GM23338 (cell line): ENCODE results near the gene SMTNL2. TPM values are rescaled to one million over a fixed set of nuclear protein-coding genes. Genes with fewer than 3 reads are reported as not detected.

Source experiments
- ATAC-seq: fragments of 200-7000 bp; cut with Tn5 transposase; 3 replicates; pipeline ENCODE4 v1.9.1; 2020
- DNase-seq: peaks from one replicate; pipeline ENCODE4 v3.0.0-alpha.2; 2015; ENCODE audit warnings: low spot score
- H2AFZ ChIP-seq: fragments of 200-600 bp; sonication (generic); 2 replicates; pipeline ENCODE4 v1.8.0; 2016; ENCODE audit warnings: antibody characterized with exemption, mild to moderate bottlenecking, moderate library complexity
- H3F3A ChIP-seq: fragments of 200-600 bp; sonication (generic); replicated peaks from 2 replicates; pipeline ENCODE4 v1.8.0; 2017; ENCODE audit warnings: antibody characterized with exemption, mixed run types, low read depth
- H3K27ac ChIP-seq: fragments of 200-600 bp; sonication (generic); 2 replicates; pipeline ENCODE4 v1.6.1; 2016; ENCODE audit warnings: low read depth
- H3K27me3 ChIP-seq: fragments of 200-600 bp; sonication (generic); 2 replicates; pipeline ENCODE4 v1.8.0; 2016; ENCODE audit warnings: mild to moderate bottlenecking, mixed run types, moderate library complexity; ENCODE audit not compliant: insufficient read depth
- H3K36me3 ChIP-seq: fragments of 200-600 bp; sonication (generic); 2 replicates; pipeline ENCODE4 v1.8.0; 2016; ENCODE audit warnings: mild to moderate bottlenecking; ENCODE audit not compliant: insufficient read depth
- H3K4me1 ChIP-seq: fragments of 200-600 bp; sonication (generic); 2 replicates; pipeline ENCODE4 v1.8.0; 2016; ENCODE audit warnings: mild to moderate bottlenecking, moderate library complexity; ENCODE audit not compliant: insufficient read depth
- H3K4me2 ChIP-seq: fragments of 200-600 bp; sonication (generic); 2 replicates; pipeline ENCODE4 v1.7.1; 2017; ENCODE audit warnings: mixed run types
- H3K4me3 ChIP-seq: fragments of 200-600 bp; sonication (generic); 2 replicates; pipeline ENCODE4 v1.6.1; 2016; ENCODE audit warnings: mixed run types
- H3K79me2 ChIP-seq: fragments of 200-600 bp; sonication (generic); replicated peaks from 2 replicates; pipeline ENCODE4 v1.8.0; 2017; ENCODE audit warnings: mild to moderate bottlenecking; ENCODE audit not compliant: insufficient read depth
- H3K9me2 ChIP-seq: fragments of 200-600 bp; sonication (generic); 2 replicates; pipeline ENCODE4 v1.8.0; 2017; ENCODE audit not compliant: insufficient read depth
- H4K20me1 ChIP-seq: fragments of 200-600 bp; sonication (generic); replicated peaks from 2 replicates; pipeline ENCODE4 v1.8.0; 2017; ENCODE audit warnings: mild to moderate bottlenecking; ENCODE audit not compliant: insufficient read depth
- H3K27ac Mint-ChIP-seq: 2 replicates; pipeline ENCODE4 v1.8.0; 2020; ENCODE audit warnings: inconsistent platforms, mild to moderate bottlenecking, moderate library complexity, mixed read lengths
- H3K27me3 Mint-ChIP-seq: 3 replicates; pipeline ENCODE4 v1.8.0; 2022; ENCODE audit warnings: low read depth, mild to moderate bottlenecking, moderate library complexity, mixed read lengths, inconsistent platforms; ENCODE audit not compliant: insufficient read depth, poor library complexity
- H3K36me3 Mint-ChIP-seq: 3 replicates; pipeline ENCODE4 v1.8.0; 2021; ENCODE audit warnings: low read depth, mild to moderate bottlenecking, inconsistent platforms, moderate library complexity, mixed read lengths
- H3K4me1 Mint-ChIP-seq: 3 replicates; pipeline ENCODE4 v1.8.0; 2020; ENCODE audit warnings: mild to moderate bottlenecking, inconsistent platforms, mixed read lengths
- H3K4me3 Mint-ChIP-seq: 3 replicates; pipeline ENCODE4 v1.8.0; 2021; ENCODE audit warnings: moderate library complexity, mild to moderate bottlenecking, inconsistent platforms, mixed read lengths
- H3K9me3 Mint-ChIP-seq: 3 replicates; pipeline ENCODE4 v1.8.0; 2020; ENCODE audit warnings: moderate library complexity, mild to moderate bottlenecking, inconsistent platforms, mixed read lengths
- CTCF ChIP-seq, 2 experiments: fragments of 200-600 bp in 1 of 2; sonication (generic) in 1 of 2; conservative IDR thresholded peaks; 2 replicates each; pipeline versions ENCODE4 v1.5.1 to v1.6.1; 2016 to 2017; ENCODE audit warnings: antibody characterized with exemption in 2 of 2, low read depth in 2 of 2, mild to moderate bottlenecking in 2 of 2, moderate library complexity in 1 of 2
- NANOG ChIP-seq: IDR thresholded peaks from 2 replicates; pipeline ENCODE4 v1.6.1; 2016; ENCODE audit warnings: antibody characterized with exemption, borderline replicate concordance
- POLR2AphosphoS5 ChIP-seq: IDR thresholded peaks from 2 replicates; pipeline ENCODE4 v1.6.1; 2016; ENCODE audit warnings: antibody characterized with exemption, low read depth
- REST ChIP-seq: IDR thresholded peaks from one replicate; pipeline ENCODE4 v1.6.1; 2018; ENCODE audit warnings: antibody characterized with exemption; ENCODE audit not compliant: unreplicated experiment
- ZNF114 ChIP-seq: fragments of 250-450 bp; sonication (Bioruptor Pico); IDR thresholded peaks from 2 replicates; pipeline ENCODE4 v1.5.0; 2020; ENCODE audit warnings: mild to moderate bottlenecking, moderate library complexity
- ZNF331 ChIP-seq: fragments of 250-450 bp; sonication (Bioruptor Pico); IDR thresholded peaks from 2 replicates; pipeline ENCODE4 v1.5.0; 2020; ENCODE audit warnings: low read depth, mild to moderate bottlenecking, moderate library complexity
- ZNF462 ChIP-seq: fragments of 250-450 bp; sonication (Bioruptor Pico); IDR thresholded peaks from 2 replicates; pipeline ENCODE4 v1.5.0; 2020; ENCODE audit warnings: mild to moderate bottlenecking, moderate library complexity
- polyA plus RNA-seq: library from polyadenylated mRNA; unstranded; fragments of >200 nt; fragmentation: Nextera tagmentation; extraction: Ambion mirVana; gene quantifications from 2 replicates; pipeline ENCODE4 v1.2.1, GENCODE V29; 2016
- total RNA-seq: library from RNA; depleted of rRNA; stranded (reverse); fragments of >200 nt; shearing (Covaris generic); gene quantifications from 2 replicates; pipeline ENCODE4 v1.2.3, GENCODE V29; 2014

Gene SMTNL2
- total and polyA plus RNA-seq, 2 experiments from 2014 or later: 1.3 to 4.3 TPM

- ATAC-seq (no peak), DNase-seq (no peak)
- peaks cover 68% of the 10 kb centered on the region for H3K36me3 Mint-ChIP-seq
- H3K9me3 Mint-ChIP-seq: no peaks in the 10 kb centered on the region
- Histone ChIP-seq H3K9me2 (no peaks in the 10 kb centered on the region), H3K4me3 (no peak overlapping the region), H3K79me2 (no peaks in the 10 kb centered on the region), H3K27me3 (no peaks in the 10 kb centered on the region), H3K27ac (no peak overlapping the region), H2AFZ (no peak overlapping the region), H3K4me1 (no peaks in the 10 kb centered on the region; the same call in 1 of the 2 replicates), H4K20me1 (peaks cover 11% of the 10 kb centered on the region), H3F3A (peaks cover 10% of the 10 kb centered on the region), H3K4me2 (no peak overlapping the region), H3K36me3 (no peaks in the 10 kb centered on the region; the same call in 1 of the 2 replicates)
- H3K4me3 Mint-ChIP-seq: no peak overlapping the region
- H3K27ac Mint-ChIP-seq: no peak overlapping the region
- peaks cover 35% of the 10 kb centered on the region for H3K27me3 Mint-ChIP-seq
- peaks cover 7% of the 10 kb centered on the region; the same call in 2 of the 3 replicates for H3K4me1 Mint-ChIP-seq
- TF ChIP-seq ZNF114 (CRISPR knock-in tag) (no peak), CTCF (conservative IDR thresholded peaks at IDR 0.05; ENCODE audit: low read depth in 2 of 2) (peak in 1 of 2 experiments; percentile 43; a peak in 2 of 4 replicates)
Measured at GRCh38 chr17:4541328-4542002, 42.9 kb upstream of the SMTNL2 start.

- Mint-ChIP-seq H3K36me3 (peaks cover 75% of the 10 kb centered on the region), H3K27ac (no peak overlapping the region), H3K4me1 (peaks cover 3% of the 10 kb centered on the region; the same call in 2 of the 3 replicates), H3K9me3 (no peaks in the 10 kb centered on the region), H3K4me3 (no peak overlapping the region), H3K27me3 (peaks cover 32% of the 10 kb centered on the region)
- Histone ChIP-seq H3K4me2 (no peak overlapping the region), H3K4me3 (no peak overlapping the region), H3K27me3 (no peaks in the 10 kb centered on the region), H2AFZ (no peak overlapping the region), H3K4me1 (no peaks in the 10 kb centered on the region), H4K20me1 (peaks cover 15% of the 10 kb centered on the region), H3K27ac (no peak overlapping the region), H3K36me3 (peaks cover 5% of the 10 kb centered on the region; the same call in 1 of the 2 replicates), H3K79me2 (no peaks in the 10 kb centered on the region), H3K9me2 (no peaks in the 10 kb centered on the region), H3F3A (peaks cover 5% of the 10 kb centered on the region)
- DNase-seq (no peak), ATAC-seq (no peak)
- TF ChIP-seq ZNF462 (no peak), POLR2AphosphoS5 (no peak), NANOG (no peak), REST (no peak), ZNF331 (CRISPR knock-in tag) (no peak)
Measured at GRCh38 chr17:4542003-4542725, 42.2 kb upstream of the SMTNL2 start.
